Stimulated activated CD8-positive, alpha-beta memory T cell treated with anti-CD3 and anti-CD28 coated beads, Interleukin-2, amount 100 ng/mL, for 1 hour (primary cell): ENCODE results near the gene GSTA3.
"Not testable (repeated sequence)": the region's sequence is repeated elsewhere in the genome, so short reads cannot be mapped to it uniquely, and the experiment has no call there.

Source experiments
- DNase-seq, 2 donors: peaks; one replicate each; pipeline ENCODE4 v3.0.0-alpha.2; 2020; ENCODE audit warnings: low read depth in 2 of 2

GSTA3 gene

DNA sequence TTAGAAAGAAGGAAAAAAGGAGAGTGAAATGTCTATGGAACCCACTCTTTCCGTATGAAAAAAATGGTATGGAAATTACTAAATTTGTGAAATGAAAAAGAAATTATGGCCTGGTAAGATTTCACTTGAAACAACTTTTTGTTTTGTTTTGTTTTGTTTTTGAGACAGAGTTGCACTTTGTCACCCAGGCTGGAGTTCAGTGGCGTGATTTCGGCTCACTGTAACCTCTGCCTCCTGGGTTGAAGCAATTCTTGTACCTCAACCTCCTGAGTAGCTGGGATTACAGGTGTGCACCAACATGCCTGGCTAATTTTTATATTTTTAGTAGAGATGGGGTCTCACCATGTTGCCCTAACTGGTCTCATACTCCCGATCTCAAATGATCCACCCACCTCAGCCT lies 51.1 kb downstream of the GSTA3 start:
- no peak for DNase-seq

DNA sequence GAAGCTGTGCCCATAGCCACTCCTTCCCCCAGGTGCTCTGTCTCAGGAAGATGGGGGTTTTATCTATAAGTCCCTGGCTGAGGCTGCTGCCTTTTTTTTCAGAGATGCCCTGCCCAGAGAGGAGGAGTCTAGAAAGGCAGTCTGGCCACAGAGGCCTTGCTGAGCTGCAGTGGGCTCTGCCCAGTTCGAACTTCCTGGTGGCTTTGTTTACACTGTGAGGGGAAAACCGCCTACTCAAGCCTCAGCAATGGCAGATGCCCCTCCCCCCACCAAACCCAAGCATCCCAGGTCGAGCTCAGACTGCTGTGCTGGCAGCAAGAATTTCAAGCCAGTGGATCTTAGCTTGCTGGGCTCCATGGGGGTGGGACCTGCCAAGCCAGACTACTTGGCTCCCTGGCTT lies 53.4 kb downstream of the GSTA3 start:
- not testable (repeated sequence) for DNase-seq

DNA sequence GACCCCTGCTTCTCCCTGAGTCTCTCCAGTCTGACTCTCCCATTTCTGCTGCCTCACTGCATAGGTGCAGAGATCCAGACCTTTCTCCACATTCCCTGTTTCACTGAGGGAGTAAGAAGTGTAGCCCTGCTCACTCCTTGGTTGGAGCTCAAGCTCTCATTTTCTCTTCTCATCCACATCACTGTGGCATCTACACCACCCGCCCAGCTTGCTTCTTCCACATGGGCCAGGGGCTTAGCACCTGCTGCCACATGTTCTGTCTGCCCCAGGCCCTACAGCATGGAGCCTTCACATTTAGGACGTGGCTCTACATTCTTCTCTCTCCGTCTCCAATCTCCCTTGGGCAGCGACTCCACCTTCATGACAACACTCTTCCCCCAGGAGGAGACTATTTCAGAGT lies 60.4 kb downstream of the GSTA3 start:
- DNase-seq = no peak
